ENCODE data around the gene UBE2D2.

Gene UBE2D2

DNA sequence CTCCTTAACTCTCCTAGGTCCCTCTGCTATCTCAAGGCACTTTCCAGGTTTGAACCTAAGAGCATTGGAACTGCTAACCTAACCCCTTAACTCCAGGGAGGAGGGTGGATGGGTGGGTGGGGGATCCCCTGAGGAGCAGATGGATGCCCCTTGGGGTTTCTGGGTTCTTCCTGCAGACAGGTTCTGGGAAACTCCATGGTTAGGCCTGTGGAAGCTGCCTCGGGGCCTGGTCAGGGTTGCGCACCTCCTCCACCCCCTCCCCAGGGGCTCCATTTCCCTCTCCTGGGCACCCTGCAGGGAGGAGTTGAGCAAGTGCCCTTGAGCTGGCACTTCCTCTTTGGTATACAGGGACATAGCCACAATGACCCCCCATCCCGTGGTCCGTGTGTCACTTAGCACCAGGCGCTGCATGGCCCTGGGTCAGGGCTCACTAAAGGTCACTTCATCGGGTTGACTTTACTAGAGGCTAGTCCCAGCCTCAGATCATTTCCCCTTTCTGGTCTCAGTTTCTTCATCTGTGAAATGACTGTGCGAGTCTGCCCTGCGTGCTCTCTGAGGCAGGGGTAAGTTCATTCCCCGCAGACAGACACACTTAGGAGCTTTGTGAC, 103.1 kb downstream of the UBE2D2 start:
- ChIA-PET CTCF (no interaction called here), POLR2A (interaction anchor here (0.8 kb wide), 1 partner anchor 10 kb away, joined by 3 read pairs; no protein-coding TSS in a partner anchor)
- TF ChIP-seq TARDBP (IDR thresholded peaks at IDR 0.05) (no peak), FOXM1 (IDR thresholded peaks at IDR 0.05; ENCODE audit: borderline replicate concordance) (no peak), SP1 (IDR thresholded peaks at IDR 0.05) (no peak), FOXK2 (IDR thresholded peaks at IDR 0.05) (no peak), BHLHE40 (IDR thresholded peaks at IDR 0.05; ENCODE audit: borderline replicate concordance) (no peak), LEF1 (IDR thresholded peaks at IDR 0.05; ENCODE audit: borderline replicate concordance) (no peak), NFRKB (IDR thresholded peaks at IDR 0.05) (no peak), HDGF (IDR thresholded peaks at IDR 0.05; ENCODE audit: borderline replicate concordance) (no peak), PKNOX1 (IDR thresholded peaks at IDR 0.05) (no peak), ARNT (IDR thresholded peaks at IDR 0.05) (no peak), L3MBTL2 (conservative IDR thresholded peaks at IDR 0.05) (no peak), FOXA1 (IDR thresholded peaks at IDR 0.05) (no peak), ELF4 (IDR thresholded peaks at IDR 0.05) (no peak), ZNF384 (IDR thresholded peaks at IDR 0.05) (no peak), SUZ12 (IDR thresholded peaks at IDR 0.05) (no peak)
- no peak for DNase-seq (ENCODE audit: extremely low spot score)

- TF ChIP-seq ELF4 (IDR thresholded peaks at IDR 0.05) (no peak), SUZ12 (IDR thresholded peaks at IDR 0.05) (no peak), HDGF (IDR thresholded peaks at IDR 0.05; ENCODE audit: borderline replicate concordance) (no peak), FOXK2 (IDR thresholded peaks at IDR 0.05) (no peak), BHLHE40 (IDR thresholded peaks at IDR 0.05; ENCODE audit: borderline replicate concordance) (no peak), FOXA1 (IDR thresholded peaks at IDR 0.05) (no peak), L3MBTL2 (conservative IDR thresholded peaks at IDR 0.05) (no peak), CTBP1 (IDR thresholded peaks at IDR 0.05; ENCODE audit: borderline replicate concordance) (no peak), TARDBP (IDR thresholded peaks at IDR 0.05) (no peak), NFRKB (IDR thresholded peaks at IDR 0.05) (no peak), FOXM1 (IDR thresholded peaks at IDR 0.05; ENCODE audit: borderline replicate concordance) (no peak), LEF1 (IDR thresholded peaks at IDR 0.05; ENCODE audit: borderline replicate concordance) (no peak), ARNT (IDR thresholded peaks at IDR 0.05) (no peak), ZNF384 (IDR thresholded peaks at IDR 0.05) (no peak), SP1 (IDR thresholded peaks at IDR 0.05) (no peak)
- CTCF ChIA-PET = no interaction called here
- POLR2A ChIA-PET = interaction anchor here (0.8 kb wide), 1 partner anchor 10 kb away, joined by 3 read pairs; no protein-coding TSS in a partner anchor
- DNase-seq (ENCODE audit: extremely low spot score) = no peak
Measured at GRCh38 chr5:139664727-139665351, 103.7 kb downstream of the UBE2D2 start.

GRCh38 chr5:139665626-139666025, 104.5 kb downstream of the UBE2D2 start:
- POLR2A ChIA-PET = no interaction called here
- CTCF ChIA-PET = no interaction called here
- TF ChIP-seq FOXK2 (IDR thresholded peaks at IDR 0.05) = no peak
- TF ChIP-seq ZNF384 (IDR thresholded peaks at IDR 0.05) = no peak
- TF ChIP-seq ELF4 (IDR thresholded peaks at IDR 0.05) = no peak
- TF ChIP-seq SUZ12 (IDR thresholded peaks at IDR 0.05) = no peak
- no peak for TF ChIP-seq L3MBTL2 (conservative IDR thresholded peaks at IDR 0.05)
- no peak for TF ChIP-seq TARDBP (IDR thresholded peaks at IDR 0.05)
- no peak for TF ChIP-seq FOXM1 (IDR thresholded peaks at IDR 0.05; ENCODE audit: borderline replicate concordance)
- no peak for TF ChIP-seq SP1 (IDR thresholded peaks at IDR 0.05)
- TF ChIP-seq NFRKB (IDR thresholded peaks at IDR 0.05) = no peak
- DNase-seq (ENCODE audit: extremely low spot score) = no peak

DNA sequence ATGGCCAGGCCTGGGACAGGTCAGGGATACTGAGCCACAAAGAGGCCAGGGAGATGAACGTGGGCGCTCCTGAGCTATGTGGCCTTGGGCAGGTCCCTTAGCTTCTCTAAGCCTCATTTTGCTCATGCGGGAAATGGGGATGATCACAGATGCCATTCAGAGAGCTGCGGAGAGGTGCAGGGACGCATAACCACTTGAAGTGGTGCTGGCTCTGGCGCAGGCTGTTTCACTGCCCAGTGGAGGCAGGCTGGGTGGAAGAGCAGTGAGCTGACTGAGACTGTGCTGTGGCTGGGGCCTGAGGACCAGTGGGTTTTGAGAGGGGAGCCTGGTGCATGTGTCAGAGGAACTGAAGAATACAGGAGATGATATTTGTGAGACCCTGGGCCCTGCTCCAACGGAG, 105.4 kb downstream of the UBE2D2 start:
- ChIA-PET CTCF (no interaction called here), POLR2A (interaction anchor here (1.0 kb wide), 1 partner anchor 48 kb away, joined by 4 read pairs; no protein-coding TSS in a partner anchor)
- TF ChIP-seq TARDBP (IDR thresholded peaks at IDR 0.05) = no peak
- TF ChIP-seq ELF4 (IDR thresholded peaks at IDR 0.05) = no peak
- no peak for TF ChIP-seq ARNT (IDR thresholded peaks at IDR 0.05)
- no peak for TF ChIP-seq FOXK2 (IDR thresholded peaks at IDR 0.05)
- no peak for TF ChIP-seq L3MBTL2 (conservative IDR thresholded peaks at IDR 0.05)
- TF ChIP-seq BHLHE40 (IDR thresholded peaks at IDR 0.05; ENCODE audit: borderline replicate concordance) = no peak
- no peak for TF ChIP-seq CTBP1 (IDR thresholded peaks at IDR 0.05; ENCODE audit: borderline replicate concordance)
- no peak for TF ChIP-seq PKNOX1 (IDR thresholded peaks at IDR 0.05)
- no peak for TF ChIP-seq FOXA1 (IDR thresholded peaks at IDR 0.05)
- TF ChIP-seq ZNF384 (IDR thresholded peaks at IDR 0.05) = no peak
- DNase-seq (ENCODE audit: extremely low spot score) = no peak

- CTCF ChIA-PET = no interaction called here
- DNase-seq (ENCODE audit: extremely low spot score) = no peak
- TF ChIP-seq NFRKB (IDR thresholded peaks at IDR 0.05) (no peak), L3MBTL2 (conservative IDR thresholded peaks at IDR 0.05) (no peak), PKNOX1 (IDR thresholded peaks at IDR 0.05) (no peak), HDGF (IDR thresholded peaks at IDR 0.05; ENCODE audit: borderline replicate concordance) (no peak), FOXM1 (IDR thresholded peaks at IDR 0.05; ENCODE audit: borderline replicate concordance) (no peak), SUZ12 (IDR thresholded peaks at IDR 0.05) (no peak), FOXA1 (IDR thresholded peaks at IDR 0.05) (no peak), CTBP1 (IDR thresholded peaks at IDR 0.05; ENCODE audit: borderline replicate concordance) (no peak), ELF4 (IDR thresholded peaks at IDR 0.05) (no peak), FOXK2 (IDR thresholded peaks at IDR 0.05) (no peak), SP1 (IDR thresholded peaks at IDR 0.05) (no peak), ZNF384 (IDR thresholded peaks at IDR 0.05) (no peak), TARDBP (IDR thresholded peaks at IDR 0.05) (no peak)
- POLR2A ChIA-PET = interaction anchor here (0.7 to 2.0 kb wide), 3 partner anchors 14 to 48 kb away, joined by 3 to 7 read pairs (median 4); no protein-coding TSS in a partner anchor
Measured at GRCh38 chr5:139667001-139667729, 106.0 kb downstream of the UBE2D2 start.

Data from HEK293T (cell line).